GM23338 (cell line): ENCODE measurements around the gene AGFG2. TPM values are rescaled to one million over a fixed set of nuclear protein-coding genes. Genes with fewer than 3 reads are reported as not detected.

Source experiments
- ATAC-seq: fragments of 200-7000 bp; cut with Tn5 transposase; 3 replicates; pipeline ENCODE4 v1.9.1; 2020
- DNase-seq: peaks from one replicate; pipeline ENCODE4 v3.0.0-alpha.2; 2015; ENCODE audit warnings: low spot score
- H2AFZ ChIP-seq: fragments of 200-600 bp; sonication (generic); 2 replicates; pipeline ENCODE4 v1.8.0; 2016; ENCODE audit warnings: antibody characterized with exemption, mild to moderate bottlenecking, moderate library complexity
- H3F3A ChIP-seq: fragments of 200-600 bp; sonication (generic); replicated peaks from 2 replicates; pipeline ENCODE4 v1.8.0; 2017; ENCODE audit warnings: antibody characterized with exemption, mixed run types, low read depth
- H3K27ac ChIP-seq: fragments of 200-600 bp; sonication (generic); 2 replicates; pipeline ENCODE4 v1.6.1; 2016; ENCODE audit warnings: low read depth
- H3K27me3 ChIP-seq: fragments of 200-600 bp; sonication (generic); 2 replicates; pipeline ENCODE4 v1.8.0; 2016; ENCODE audit warnings: mild to moderate bottlenecking, mixed run types, moderate library complexity; ENCODE audit not compliant: insufficient read depth
- H3K36me3 ChIP-seq: fragments of 200-600 bp; sonication (generic); 2 replicates; pipeline ENCODE4 v1.8.0; 2016; ENCODE audit warnings: mild to moderate bottlenecking; ENCODE audit not compliant: insufficient read depth
- H3K4me1 ChIP-seq: fragments of 200-600 bp; sonication (generic); 2 replicates; pipeline ENCODE4 v1.8.0; 2016; ENCODE audit warnings: mild to moderate bottlenecking, moderate library complexity; ENCODE audit not compliant: insufficient read depth
- H3K4me2 ChIP-seq: fragments of 200-600 bp; sonication (generic); 2 replicates; pipeline ENCODE4 v1.7.1; 2017; ENCODE audit warnings: mixed run types
- H3K4me3 ChIP-seq: fragments of 200-600 bp; sonication (generic); 2 replicates; pipeline ENCODE4 v1.6.1; 2016; ENCODE audit warnings: mixed run types
- H3K79me2 ChIP-seq: fragments of 200-600 bp; sonication (generic); replicated peaks from 2 replicates; pipeline ENCODE4 v1.8.0; 2017; ENCODE audit warnings: mild to moderate bottlenecking; ENCODE audit not compliant: insufficient read depth
- H3K9me2 ChIP-seq: fragments of 200-600 bp; sonication (generic); 2 replicates; pipeline ENCODE4 v1.8.0; 2017; ENCODE audit not compliant: insufficient read depth
- H4K20me1 ChIP-seq: fragments of 200-600 bp; sonication (generic); replicated peaks from 2 replicates; pipeline ENCODE4 v1.8.0; 2017; ENCODE audit warnings: mild to moderate bottlenecking; ENCODE audit not compliant: insufficient read depth
- H3K27ac Mint-ChIP-seq: 2 replicates; pipeline ENCODE4 v1.8.0; 2020; ENCODE audit warnings: inconsistent platforms, mild to moderate bottlenecking, moderate library complexity, mixed read lengths
- H3K27me3 Mint-ChIP-seq: 3 replicates; pipeline ENCODE4 v1.8.0; 2022; ENCODE audit warnings: low read depth, mild to moderate bottlenecking, moderate library complexity, mixed read lengths, inconsistent platforms; ENCODE audit not compliant: insufficient read depth, poor library complexity
- H3K36me3 Mint-ChIP-seq: 3 replicates; pipeline ENCODE4 v1.8.0; 2021; ENCODE audit warnings: low read depth, mild to moderate bottlenecking, inconsistent platforms, moderate library complexity, mixed read lengths
- H3K4me1 Mint-ChIP-seq: 3 replicates; pipeline ENCODE4 v1.8.0; 2020; ENCODE audit warnings: mild to moderate bottlenecking, inconsistent platforms, mixed read lengths
- H3K4me3 Mint-ChIP-seq: 3 replicates; pipeline ENCODE4 v1.8.0; 2021; ENCODE audit warnings: moderate library complexity, mild to moderate bottlenecking, inconsistent platforms, mixed read lengths
- H3K9me3 Mint-ChIP-seq: 3 replicates; pipeline ENCODE4 v1.8.0; 2020; ENCODE audit warnings: moderate library complexity, mild to moderate bottlenecking, inconsistent platforms, mixed read lengths
- CREB1 ChIP-seq: fragments of 250-450 bp; sonication (Bioruptor Pico); IDR thresholded peaks from 2 replicates; pipeline ENCODE4 v1.5.0; 2020; ENCODE audit warnings: low read depth, mild to moderate bottlenecking, moderate library complexity
- JUNB ChIP-seq: IDR thresholded peaks from one replicate; pipeline ENCODE4 v1.6.1; 2016; ENCODE audit warnings: antibody characterized with exemption; ENCODE audit not compliant: unreplicated experiment
- NANOG ChIP-seq: IDR thresholded peaks from 2 replicates; pipeline ENCODE4 v1.6.1; 2016; ENCODE audit warnings: antibody characterized with exemption, borderline replicate concordance
- POLR2AphosphoS5 ChIP-seq: IDR thresholded peaks from 2 replicates; pipeline ENCODE4 v1.6.1; 2016; ENCODE audit warnings: antibody characterized with exemption, low read depth
- STAT1 ChIP-seq: IDR thresholded peaks from one replicate; pipeline ENCODE4 v1.6.1; 2016; ENCODE audit warnings: antibody characterized with exemption; ENCODE audit not compliant: unreplicated experiment
- ZNF114 ChIP-seq: fragments of 250-450 bp; sonication (Bioruptor Pico); IDR thresholded peaks from 2 replicates; pipeline ENCODE4 v1.5.0; 2020; ENCODE audit warnings: mild to moderate bottlenecking, moderate library complexity
- ZNF331 ChIP-seq: fragments of 250-450 bp; sonication (Bioruptor Pico); IDR thresholded peaks from 2 replicates; pipeline ENCODE4 v1.5.0; 2020; ENCODE audit warnings: low read depth, mild to moderate bottlenecking, moderate library complexity
- polyA plus RNA-seq: library from polyadenylated mRNA; unstranded; fragments of >200 nt; fragmentation: Nextera tagmentation; extraction: Ambion mirVana; gene quantifications from 2 replicates; pipeline ENCODE4 v1.2.1, GENCODE V29; 2016
- total RNA-seq: library from RNA; depleted of rRNA; stranded (reverse); fragments of >200 nt; shearing (Covaris generic); gene quantifications from 2 replicates; pipeline ENCODE4 v1.2.3, GENCODE V29; 2014
- TF ChIP-seq, protein P1 (sequence below): IDR thresholded peaks from one replicate; pipeline ENCODE4 v1.6.1; 2018; ENCODE audit warnings: antibody characterized with exemption; ENCODE audit not compliant: unreplicated experiment
- TF ChIP-seq, protein P2 (sequence below), 2 experiments: fragments of 200-600 bp in 1 of 2; sonication (generic) in 1 of 2; conservative IDR thresholded peaks; 2 replicates each; pipeline versions ENCODE4 v1.5.1 to v1.6.1; 2016 to 2017; ENCODE audit warnings: antibody characterized with exemption in 2 of 2, low read depth in 2 of 2, mild to moderate bottlenecking in 2 of 2, moderate library complexity in 1 of 2
- TF ChIP-seq, protein P3 (sequence below): IDR thresholded peaks from 2 replicates; pipeline ENCODE4 v1.6.1; 2016; ENCODE audit warnings: antibody characterized with exemption

Gene AGFG2
- total and polyA plus RNA-seq, 2 experiments from 2014 or later = 2.3 to 8.9 TPM

DNA sequence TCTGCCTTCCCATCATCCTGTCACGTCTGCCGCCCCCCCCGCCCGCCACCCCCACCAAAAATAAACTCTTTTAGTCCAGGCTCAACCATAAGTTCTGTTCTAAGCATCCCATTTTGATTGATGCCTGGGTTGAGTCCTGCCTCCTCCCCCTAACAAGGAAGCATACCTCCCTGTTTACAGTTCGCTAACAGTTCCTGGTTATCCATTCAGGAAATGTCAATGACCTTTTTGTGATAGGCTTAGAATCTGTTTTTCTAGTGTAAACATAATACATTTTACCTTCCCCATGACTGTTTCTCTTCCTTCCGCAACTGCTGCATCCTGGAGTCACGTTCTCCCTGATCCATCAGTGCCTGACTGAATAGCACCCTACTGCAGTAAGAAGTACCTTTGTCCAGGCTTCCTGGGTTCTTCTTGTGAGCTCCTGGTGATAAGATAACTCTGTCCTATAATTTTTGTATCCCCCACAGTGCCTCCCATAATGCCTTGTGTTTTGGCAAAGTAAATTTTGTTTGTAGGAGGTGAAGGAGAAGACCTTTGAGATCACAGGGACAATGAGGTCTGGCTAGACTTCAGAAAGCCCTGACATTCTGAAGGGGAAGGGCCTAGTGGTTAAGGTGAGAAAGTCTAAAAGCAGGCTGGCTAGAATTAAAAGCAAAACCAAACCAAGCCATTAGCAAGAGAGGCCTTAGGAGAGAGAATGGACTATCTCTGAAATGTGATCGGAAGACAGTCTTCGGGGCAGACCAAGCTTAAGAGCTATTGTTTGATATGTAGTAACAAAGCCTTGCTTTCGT is 7.3 kb downstream of the AGFG2 start:
- H3K4me1 Mint-ChIP-seq = peaks cover 63% of the 10 kb centered on the region
- Histone ChIP-seq H3K4me2 (peak overlapping the region; percentile 52; the same call in 1 of the 2 replicates), H3K27ac (peak overlapping the region; percentile 58; the same call in 1 of the 2 replicates), H3K4me3 (no peak overlapping the region), H3F3A (peaks cover 16% of the 10 kb centered on the region; the same call in 1 of the 2 replicates), H3K36me3 (no peaks in the 10 kb centered on the region), H3K4me1 (peaks cover 47% of the 10 kb centered on the region), H3K27me3 (no peaks in the 10 kb centered on the region), H2AFZ (no peak overlapping the region), H3K79me2 (peaks cover 13% of the 10 kb centered on the region), H3K9me2 (no peaks in the 10 kb centered on the region), H4K20me1 (no peaks in the 10 kb centered on the region)
- no peak for TF ChIP-seq STAT1
- no peak for TF ChIP-seq CREB1
- TF ChIP-seq ZNF114 (CRISPR knock-in tag) = no peak
- TF ChIP-seq POLR2AphosphoS5 = no peak
- no peak for TF ChIP-seq NANOG
- no peak for TF ChIP-seq ZNF331 (CRISPR knock-in tag)
- TF ChIP-seq, protein P1, sequence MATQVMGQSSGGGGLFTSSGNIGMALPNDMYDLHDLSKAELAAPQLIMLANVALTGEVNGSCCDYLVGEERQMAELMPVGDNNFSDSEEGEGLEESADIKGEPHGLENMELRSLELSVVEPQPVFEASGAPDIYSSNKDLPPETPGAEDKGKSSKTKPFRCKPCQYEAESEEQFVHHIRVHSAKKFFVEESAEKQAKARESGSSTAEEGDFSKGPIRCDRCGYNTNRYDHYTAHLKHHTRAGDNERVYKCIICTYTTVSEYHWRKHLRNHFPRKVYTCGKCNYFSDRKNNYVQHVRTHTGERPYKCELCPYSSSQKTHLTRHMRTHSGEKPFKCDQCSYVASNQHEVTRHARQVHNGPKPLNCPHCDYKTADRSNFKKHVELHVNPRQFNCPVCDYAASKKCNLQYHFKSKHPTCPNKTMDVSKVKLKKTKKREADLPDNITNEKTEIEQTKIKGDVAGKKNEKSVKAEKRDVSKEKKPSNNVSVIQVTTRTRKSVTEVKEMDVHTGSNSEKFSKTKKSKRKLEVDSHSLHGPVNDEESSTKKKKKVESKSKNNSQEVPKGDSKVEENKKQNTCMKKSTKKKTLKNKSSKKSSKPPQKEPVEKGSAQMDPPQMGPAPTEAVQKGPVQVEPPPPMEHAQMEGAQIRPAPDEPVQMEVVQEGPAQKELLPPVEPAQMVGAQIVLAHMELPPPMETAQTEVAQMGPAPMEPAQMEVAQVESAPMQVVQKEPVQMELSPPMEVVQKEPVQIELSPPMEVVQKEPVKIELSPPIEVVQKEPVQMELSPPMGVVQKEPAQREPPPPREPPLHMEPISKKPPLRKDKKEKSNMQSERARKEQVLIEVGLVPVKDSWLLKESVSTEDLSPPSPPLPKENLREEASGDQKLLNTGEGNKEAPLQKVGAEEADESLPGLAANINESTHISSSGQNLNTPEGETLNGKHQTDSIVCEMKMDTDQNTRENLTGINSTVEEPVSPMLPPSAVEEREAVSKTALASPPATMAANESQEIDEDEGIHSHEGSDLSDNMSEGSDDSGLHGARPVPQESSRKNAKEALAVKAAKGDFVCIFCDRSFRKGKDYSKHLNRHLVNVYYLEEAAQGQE = no peak
- no peak for TF ChIP-seq JUNB
- peaks cover 7% of the 10 kb centered on the region for H3K27me3 Mint-ChIP-seq
- DNase-seq (no peak), ATAC-seq (no peak)
- no peak overlapping the region for H3K4me3 Mint-ChIP-seq
- H3K27ac Mint-ChIP-seq = peak overlapping the region; percentile 19
- peaks cover 6% of the 10 kb centered on the region for H3K36me3 Mint-ChIP-seq
- no peaks in the 10 kb centered on the region for H3K9me3 Mint-ChIP-seq

DNA sequence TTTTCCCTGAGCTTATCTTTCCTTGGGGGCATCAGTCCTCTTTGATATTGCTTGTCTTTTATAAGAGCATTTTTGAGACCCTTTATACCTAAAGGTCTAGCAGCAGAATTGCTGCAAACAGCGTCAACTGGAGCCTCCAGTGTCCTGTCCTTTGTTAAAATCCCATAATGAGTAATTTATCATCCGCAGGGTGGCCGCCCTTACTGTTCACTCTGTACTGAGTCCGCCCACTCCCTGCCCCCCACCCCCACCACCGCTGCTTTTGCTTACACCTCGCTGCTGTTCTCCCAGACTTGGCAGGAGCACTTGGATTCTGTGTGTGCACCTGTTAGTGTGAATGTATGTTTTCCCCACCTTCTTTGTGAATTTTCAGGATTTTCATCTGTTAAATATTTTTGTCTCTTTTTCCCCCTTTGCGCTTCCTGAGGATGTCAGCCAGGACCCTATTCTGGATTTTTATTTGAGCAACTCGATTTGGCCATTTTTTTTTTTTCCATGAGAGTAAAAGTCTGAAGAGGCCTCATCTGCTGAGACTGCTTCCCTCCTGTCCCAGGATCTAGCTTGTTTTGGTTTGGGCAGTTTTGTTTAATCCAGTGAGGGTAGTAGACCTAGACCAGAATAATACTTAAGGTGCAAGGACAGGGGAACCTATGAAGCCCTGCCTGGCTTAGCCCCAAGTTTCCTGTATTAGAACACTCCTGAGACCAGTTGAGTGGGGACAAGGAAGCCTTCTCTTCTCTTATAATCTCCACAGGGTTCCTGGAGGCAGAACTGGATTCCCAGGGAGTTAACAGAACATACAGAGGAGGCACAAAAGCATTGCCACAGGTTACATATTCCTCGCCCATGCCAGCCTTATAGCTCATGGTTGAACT is 8.2 kb downstream of the AGFG2 start:
- no peak for ATAC-seq
- Histone ChIP-seq H3K4me1 (peaks cover 41% of the 10 kb centered on the region), H3K4me3 (no peak overlapping the region), H3K36me3 (no peaks in the 10 kb centered on the region), H3K9me2 (no peaks in the 10 kb centered on the region), H3K4me2 (no peak overlapping the region), H4K20me1 (no peaks in the 10 kb centered on the region), H3F3A (peaks cover 12% of the 10 kb centered on the region; the same call in 1 of the 2 replicates), H3K79me2 (peaks cover 13% of the 10 kb centered on the region), H2AFZ (no peak overlapping the region), H3K27ac (peak overlapping the region; percentile 58; the same call in 1 of the 2 replicates), H3K27me3 (no peaks in the 10 kb centered on the region)
- no peaks in the 10 kb centered on the region for H3K9me3 Mint-ChIP-seq
- peak overlapping the region; percentile 59; the same call in 1 of the 2 replicates for H3K27ac Mint-ChIP-seq
- H3K4me3 Mint-ChIP-seq = no peak overlapping the region
- H3K27me3 Mint-ChIP-seq = peaks cover 5% of the 10 kb centered on the region
- peaks cover 6% of the 10 kb centered on the region for H3K36me3 Mint-ChIP-seq
- no peak for DNase-seq
- peaks cover 57% of the 10 kb centered on the region for H3K4me1 Mint-ChIP-seq
- TF ChIP-seq POLR2AphosphoS5 = no peak
- no peak for TF ChIP-seq CREB1
- TF ChIP-seq STAT1 = no peak
- TF ChIP-seq, protein P2, sequence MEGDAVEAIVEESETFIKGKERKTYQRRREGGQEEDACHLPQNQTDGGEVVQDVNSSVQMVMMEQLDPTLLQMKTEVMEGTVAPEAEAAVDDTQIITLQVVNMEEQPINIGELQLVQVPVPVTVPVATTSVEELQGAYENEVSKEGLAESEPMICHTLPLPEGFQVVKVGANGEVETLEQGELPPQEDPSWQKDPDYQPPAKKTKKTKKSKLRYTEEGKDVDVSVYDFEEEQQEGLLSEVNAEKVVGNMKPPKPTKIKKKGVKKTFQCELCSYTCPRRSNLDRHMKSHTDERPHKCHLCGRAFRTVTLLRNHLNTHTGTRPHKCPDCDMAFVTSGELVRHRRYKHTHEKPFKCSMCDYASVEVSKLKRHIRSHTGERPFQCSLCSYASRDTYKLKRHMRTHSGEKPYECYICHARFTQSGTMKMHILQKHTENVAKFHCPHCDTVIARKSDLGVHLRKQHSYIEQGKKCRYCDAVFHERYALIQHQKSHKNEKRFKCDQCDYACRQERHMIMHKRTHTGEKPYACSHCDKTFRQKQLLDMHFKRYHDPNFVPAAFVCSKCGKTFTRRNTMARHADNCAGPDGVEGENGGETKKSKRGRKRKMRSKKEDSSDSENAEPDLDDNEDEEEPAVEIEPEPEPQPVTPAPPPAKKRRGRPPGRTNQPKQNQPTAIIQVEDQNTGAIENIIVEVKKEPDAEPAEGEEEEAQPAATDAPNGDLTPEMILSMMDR (conservative IDR thresholded peaks at IDR 0.05; ENCODE audit: low read depth in 2 of 2) = no peak
- TF ChIP-seq, protein P3, sequence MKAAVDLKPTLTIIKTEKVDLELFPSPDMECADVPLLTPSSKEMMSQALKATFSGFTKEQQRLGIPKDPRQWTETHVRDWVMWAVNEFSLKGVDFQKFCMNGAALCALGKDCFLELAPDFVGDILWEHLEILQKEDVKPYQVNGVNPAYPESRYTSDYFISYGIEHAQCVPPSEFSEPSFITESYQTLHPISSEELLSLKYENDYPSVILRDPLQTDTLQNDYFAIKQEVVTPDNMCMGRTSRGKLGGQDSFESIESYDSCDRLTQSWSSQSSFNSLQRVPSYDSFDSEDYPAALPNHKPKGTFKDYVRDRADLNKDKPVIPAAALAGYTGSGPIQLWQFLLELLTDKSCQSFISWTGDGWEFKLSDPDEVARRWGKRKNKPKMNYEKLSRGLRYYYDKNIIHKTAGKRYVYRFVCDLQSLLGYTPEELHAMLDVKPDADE = no peak
- TF ChIP-seq, protein P1 = no peak
- no peak for TF ChIP-seq NANOG
- TF ChIP-seq ZNF114 (CRISPR knock-in tag) = no peak
- TF ChIP-seq JUNB = no peak
